Measurements from ENCODE around the gene CD74. TPM values are rescaled to one million over a fixed set of nuclear protein-coding genes. Genes with fewer than 3 reads are reported as not detected.

The CD74 gene
- total RNA-seq, 6 experiments from 2014 or later: 0.37 TPM; not detected in 5

DNA sequence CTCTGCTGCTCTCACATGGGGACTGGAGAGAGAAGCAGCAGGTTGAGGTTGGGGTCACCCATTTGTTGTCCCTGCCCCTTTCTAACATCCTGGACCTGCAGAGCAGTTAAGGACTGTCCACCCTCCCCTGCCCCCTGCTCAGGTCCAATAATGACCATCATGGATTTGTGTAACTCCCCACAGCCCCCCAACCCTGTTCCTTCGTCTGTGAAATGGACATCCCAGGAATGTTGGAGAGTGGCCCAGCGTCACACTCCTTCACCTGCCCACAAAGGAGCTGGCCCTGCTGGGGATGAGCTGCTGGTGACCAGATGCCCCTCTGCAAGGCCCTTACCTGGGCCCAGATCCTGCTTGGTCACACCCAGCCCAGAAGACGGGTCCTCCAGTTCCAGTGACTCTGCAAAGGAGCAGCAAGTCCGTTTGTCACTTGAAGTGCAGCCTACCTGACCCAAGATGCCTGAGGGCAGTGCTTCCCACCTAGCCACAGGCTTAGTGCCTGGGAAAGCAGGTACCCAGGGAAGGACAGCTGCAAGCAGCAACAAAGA lies 10.4 kb downstream of the CD74 start:
- Mint-ChIP-seq H3K4me3 (no peak overlapping the region), H3K27ac (no peak overlapping the region), H3K36me3 (ENCODE audit: low read depth) (peaks cover 14% of the 10 kb centered on the region), H3K9me3 (no peaks in the 10 kb centered on the region), H3K4me1 (ENCODE audit: low read depth) (peaks cover 28% of the 10 kb centered on the region), H3K27me3 (ENCODE audit: insufficient read depth) (no peaks in the 10 kb centered on the region)
- no peak for DNase-seq
- TF ChIP-seq, protein P1, sequence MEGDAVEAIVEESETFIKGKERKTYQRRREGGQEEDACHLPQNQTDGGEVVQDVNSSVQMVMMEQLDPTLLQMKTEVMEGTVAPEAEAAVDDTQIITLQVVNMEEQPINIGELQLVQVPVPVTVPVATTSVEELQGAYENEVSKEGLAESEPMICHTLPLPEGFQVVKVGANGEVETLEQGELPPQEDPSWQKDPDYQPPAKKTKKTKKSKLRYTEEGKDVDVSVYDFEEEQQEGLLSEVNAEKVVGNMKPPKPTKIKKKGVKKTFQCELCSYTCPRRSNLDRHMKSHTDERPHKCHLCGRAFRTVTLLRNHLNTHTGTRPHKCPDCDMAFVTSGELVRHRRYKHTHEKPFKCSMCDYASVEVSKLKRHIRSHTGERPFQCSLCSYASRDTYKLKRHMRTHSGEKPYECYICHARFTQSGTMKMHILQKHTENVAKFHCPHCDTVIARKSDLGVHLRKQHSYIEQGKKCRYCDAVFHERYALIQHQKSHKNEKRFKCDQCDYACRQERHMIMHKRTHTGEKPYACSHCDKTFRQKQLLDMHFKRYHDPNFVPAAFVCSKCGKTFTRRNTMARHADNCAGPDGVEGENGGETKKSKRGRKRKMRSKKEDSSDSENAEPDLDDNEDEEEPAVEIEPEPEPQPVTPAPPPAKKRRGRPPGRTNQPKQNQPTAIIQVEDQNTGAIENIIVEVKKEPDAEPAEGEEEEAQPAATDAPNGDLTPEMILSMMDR (IDR thresholded peaks at IDR 0.05): no peak

DNA sequence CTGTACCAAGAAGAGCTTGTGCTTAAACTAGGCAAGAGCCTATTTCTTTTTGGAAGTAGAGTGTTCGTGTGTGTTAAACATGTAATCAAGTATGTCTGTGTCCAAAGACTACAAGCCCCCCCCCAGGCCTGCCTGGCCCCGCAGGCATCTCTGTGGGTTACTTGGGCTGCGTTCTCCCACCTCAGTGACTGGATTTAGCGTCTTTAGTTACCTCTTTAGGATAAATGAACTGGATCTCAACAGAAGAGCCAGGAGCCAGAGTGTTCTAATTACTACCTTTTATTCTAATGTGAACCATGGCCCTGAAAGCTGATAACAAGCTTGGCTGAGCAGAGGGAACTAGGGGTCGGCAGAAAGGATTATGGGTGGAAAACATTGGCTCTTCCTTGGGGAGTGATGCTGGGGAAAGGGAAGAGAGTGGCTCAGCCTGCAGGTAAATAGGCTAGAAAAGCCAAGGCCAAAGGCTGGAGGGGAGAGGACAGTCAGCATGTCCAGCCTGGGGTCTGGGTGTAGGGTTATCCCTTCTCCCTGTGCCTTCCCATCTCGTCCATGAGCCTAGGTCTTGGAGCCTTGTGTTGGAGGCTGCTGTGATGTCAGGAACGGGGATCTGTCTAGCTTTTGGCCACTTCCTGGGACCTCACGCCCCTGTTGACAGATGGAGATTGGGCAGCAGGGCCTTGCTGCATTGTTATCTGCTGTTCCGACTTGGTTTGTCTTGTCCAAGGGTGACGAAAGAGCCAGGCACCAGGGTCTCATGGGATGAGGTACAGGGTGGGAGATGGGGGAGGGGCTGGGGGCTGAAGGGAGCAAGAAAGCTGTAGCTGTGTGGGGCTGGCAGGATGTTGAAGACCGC lies 11.1 kb downstream of the CD74 start:
- Mint-ChIP-seq H3K27me3 (ENCODE audit: insufficient read depth) (no peaks in the 10 kb centered on the region), H3K4me3 (no peak overlapping the region), H3K36me3 (ENCODE audit: low read depth) (peaks cover 19% of the 10 kb centered on the region), H3K4me1 (ENCODE audit: low read depth) (peaks cover 35% of the 10 kb centered on the region), H3K9me3 (no peaks in the 10 kb centered on the region), H3K27ac (no peak overlapping the region)
- no peak for DNase-seq
- TF ChIP-seq, protein P1 (IDR thresholded peaks at IDR 0.05): no peak

- Mint-ChIP-seq H3K36me3 (ENCODE audit: low read depth) (peaks cover 24% of the 10 kb centered on the region), H3K9me3 (no peaks in the 10 kb centered on the region), H3K4me3 (no peak overlapping the region), H3K27me3 (ENCODE audit: insufficient read depth) (no peaks in the 10 kb centered on the region), H3K4me1 (ENCODE audit: low read depth) (peaks cover 41% of the 10 kb centered on the region), H3K27ac (no peak overlapping the region)
- no peak for DNase-seq
- TF ChIP-seq, protein P1 (IDR thresholded peaks at IDR 0.05): no peak
Observed at GRCh38 chr5:150401076-150401375, 11.7 kb downstream of the CD74 start.

DNA sequence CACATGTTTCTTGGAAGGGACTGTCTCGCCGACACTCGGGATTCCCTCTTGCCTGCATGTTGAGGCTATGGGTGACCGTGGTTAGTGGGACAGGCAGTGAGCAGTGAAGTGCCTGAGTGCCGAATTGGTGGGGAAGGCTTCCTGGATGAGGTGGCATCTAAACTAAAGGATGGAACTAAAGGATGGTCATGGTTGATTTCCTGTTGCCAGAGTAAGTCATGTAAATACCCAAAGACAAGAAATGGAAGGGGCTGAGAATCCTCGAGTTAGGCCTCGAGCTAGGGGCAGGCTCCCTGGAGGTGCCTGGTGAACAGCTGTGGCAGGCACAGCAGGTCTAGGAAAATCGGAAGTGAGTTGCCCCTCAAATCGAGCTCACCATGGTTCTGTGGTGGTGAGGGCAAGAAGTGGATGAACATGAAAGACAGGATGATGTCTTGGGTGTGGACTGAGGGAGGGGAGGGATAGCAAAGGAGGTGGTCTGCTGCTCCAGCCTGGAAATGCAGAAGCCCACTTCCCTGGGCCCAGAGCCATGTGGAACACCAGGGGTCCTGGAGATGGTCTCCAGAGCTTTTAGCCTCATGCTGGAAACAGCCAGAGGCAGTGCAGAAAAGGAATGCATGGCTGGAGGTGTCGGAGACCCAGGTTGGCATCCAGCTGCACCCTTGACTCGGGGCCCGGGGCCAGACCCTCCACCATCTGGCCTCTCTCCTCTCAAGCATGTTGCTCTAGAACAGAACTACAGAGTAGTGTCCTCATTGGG lies 12.2 kb downstream of the CD74 start:
- Mint-ChIP-seq H3K4me1 (ENCODE audit: low read depth) (peaks cover 44% of the 10 kb centered on the region), H3K4me3 (no peak overlapping the region), H3K27me3 (ENCODE audit: insufficient read depth) (no peaks in the 10 kb centered on the region), H3K9me3 (no peaks in the 10 kb centered on the region), H3K27ac (peak overlapping the region; percentile 55; the same call in 1 of the 2 replicates), H3K36me3 (ENCODE audit: low read depth) (peaks cover 28% of the 10 kb centered on the region)
- no peak for DNase-seq
- TF ChIP-seq, protein P1 (IDR thresholded peaks at IDR 0.05): no peak

DNA sequence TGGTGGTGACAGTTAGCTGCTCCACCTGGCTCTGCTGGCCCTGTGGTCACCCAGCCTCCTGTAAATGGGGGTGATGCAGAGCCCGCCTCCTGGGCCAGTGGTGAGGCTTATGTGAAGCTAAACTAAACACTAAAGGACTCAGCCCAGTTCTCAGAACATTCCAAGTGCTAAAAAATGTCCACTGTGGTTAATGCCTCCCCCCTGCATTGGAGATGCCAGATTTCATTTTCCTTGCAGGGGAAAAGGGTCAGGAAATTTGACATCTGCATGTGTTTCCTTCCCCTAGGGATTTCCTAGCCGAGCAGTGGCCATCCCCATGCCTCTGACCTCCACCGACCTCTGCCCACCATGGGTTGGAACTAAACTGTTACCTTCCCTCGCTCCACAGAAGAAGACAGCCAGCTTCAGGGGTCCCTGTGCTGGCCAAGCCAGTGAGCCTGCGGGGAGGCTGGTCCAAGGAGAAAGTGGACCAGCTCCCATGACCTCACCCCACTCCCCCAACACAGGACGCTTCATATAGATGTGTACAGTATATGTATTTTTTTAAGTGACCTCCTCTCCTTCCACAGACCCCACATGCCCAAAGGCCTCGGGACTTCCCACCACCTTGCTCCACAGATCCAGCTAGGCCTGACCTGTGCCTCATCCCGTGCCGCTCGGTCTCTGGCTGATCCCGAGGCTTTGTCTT lies 13.0 kb downstream of the CD74 start:
- peaks cover 3% of the 10 kb centered on the region; the same call in 1 of the 2 replicates for H3K27me3 Mint-ChIP-seq (ENCODE audit: insufficient read depth)
- peaks cover 44% of the 10 kb centered on the region for H3K4me1 Mint-ChIP-seq (ENCODE audit: low read depth)
- H3K9me3 Mint-ChIP-seq: no peaks in the 10 kb centered on the region
- peaks cover 32% of the 10 kb centered on the region for H3K36me3 Mint-ChIP-seq (ENCODE audit: low read depth)
- peak; percentile 35 for DNase-seq
- H3K4me3 Mint-ChIP-seq: no peak overlapping the region
- TF ChIP-seq, protein P1 (IDR thresholded peaks at IDR 0.05): no peak
- peak overlapping the region; percentile 37; the same call in 1 of the 2 replicates for H3K27ac Mint-ChIP-seq
